Fibroblast of pulmonary artery (primary cell): Measurements from ENCODE around the gene HERC3.

Source experiments
- DNase-seq: peaks from one replicate; pipeline ENCODE4 v3.0.0-alpha.2; 2010; ENCODE audit warnings: low read depth
- H3K4me3 ChIP-seq: replicated peaks from 2 replicates; pipeline ENCODE4 v1.5.1; 2011; ENCODE audit warnings: low read depth, mild to moderate bottlenecking, control low read depth, low read length, moderate library complexity
- TF ChIP-seq, protein P1 (sequence below): IDR thresholded peaks from 2 replicates; pipeline ENCODE4 v1.5.1; 2011; ENCODE audit warnings: mild to moderate bottlenecking, control low read depth, low read length, inconsistent platforms; ENCODE audit errors: missing control alignments

Gene HERC3

DNA sequence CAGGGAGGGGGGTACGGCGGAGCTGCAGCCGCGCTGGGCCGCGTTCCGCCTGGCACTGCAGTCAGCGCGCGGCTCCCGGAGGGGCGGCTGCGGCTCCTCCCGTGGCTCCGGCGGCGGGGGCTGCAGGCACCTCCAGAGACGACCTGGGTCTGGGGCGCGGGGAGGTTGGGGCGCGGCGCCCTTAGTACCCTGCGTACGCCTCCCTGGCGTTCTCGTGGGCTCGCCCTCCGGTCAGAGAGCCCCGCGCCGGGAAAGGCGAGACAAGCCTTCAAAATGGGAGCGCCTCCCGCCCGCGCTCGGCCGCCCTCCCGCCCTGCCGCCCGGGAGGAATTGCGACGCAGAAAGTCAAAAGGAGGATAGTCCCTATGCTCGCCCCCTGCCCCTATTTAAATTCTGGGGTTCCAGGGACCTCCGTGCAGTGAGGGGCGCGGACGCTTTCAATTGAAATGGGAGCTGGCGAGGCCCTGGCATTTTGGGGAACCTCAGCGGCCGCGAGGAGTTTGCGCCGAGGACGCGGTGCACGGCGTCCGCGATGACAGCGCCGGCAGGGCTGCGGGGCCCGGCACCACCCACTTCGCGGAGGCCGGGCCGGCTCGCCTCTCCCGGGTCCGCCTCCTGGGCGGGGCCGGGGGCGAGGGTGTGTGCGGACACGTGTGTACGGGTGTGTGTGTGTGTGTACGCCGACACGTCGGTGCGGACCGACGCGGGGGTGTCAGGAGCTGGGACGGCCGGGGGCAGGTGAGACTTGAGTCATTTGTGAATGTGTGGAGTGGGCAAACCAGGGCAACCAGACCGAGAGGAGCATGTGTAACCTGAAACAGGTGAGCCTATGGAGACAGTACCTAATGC, 544 bp downstream of the HERC3 start:
- peak; percentile 66 for DNase-seq
- TF ChIP-seq, protein P1, sequence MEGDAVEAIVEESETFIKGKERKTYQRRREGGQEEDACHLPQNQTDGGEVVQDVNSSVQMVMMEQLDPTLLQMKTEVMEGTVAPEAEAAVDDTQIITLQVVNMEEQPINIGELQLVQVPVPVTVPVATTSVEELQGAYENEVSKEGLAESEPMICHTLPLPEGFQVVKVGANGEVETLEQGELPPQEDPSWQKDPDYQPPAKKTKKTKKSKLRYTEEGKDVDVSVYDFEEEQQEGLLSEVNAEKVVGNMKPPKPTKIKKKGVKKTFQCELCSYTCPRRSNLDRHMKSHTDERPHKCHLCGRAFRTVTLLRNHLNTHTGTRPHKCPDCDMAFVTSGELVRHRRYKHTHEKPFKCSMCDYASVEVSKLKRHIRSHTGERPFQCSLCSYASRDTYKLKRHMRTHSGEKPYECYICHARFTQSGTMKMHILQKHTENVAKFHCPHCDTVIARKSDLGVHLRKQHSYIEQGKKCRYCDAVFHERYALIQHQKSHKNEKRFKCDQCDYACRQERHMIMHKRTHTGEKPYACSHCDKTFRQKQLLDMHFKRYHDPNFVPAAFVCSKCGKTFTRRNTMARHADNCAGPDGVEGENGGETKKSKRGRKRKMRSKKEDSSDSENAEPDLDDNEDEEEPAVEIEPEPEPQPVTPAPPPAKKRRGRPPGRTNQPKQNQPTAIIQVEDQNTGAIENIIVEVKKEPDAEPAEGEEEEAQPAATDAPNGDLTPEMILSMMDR: no peak
- peak overlapping the region; percentile 82 for H3K4me3 ChIP-seq

DNA sequence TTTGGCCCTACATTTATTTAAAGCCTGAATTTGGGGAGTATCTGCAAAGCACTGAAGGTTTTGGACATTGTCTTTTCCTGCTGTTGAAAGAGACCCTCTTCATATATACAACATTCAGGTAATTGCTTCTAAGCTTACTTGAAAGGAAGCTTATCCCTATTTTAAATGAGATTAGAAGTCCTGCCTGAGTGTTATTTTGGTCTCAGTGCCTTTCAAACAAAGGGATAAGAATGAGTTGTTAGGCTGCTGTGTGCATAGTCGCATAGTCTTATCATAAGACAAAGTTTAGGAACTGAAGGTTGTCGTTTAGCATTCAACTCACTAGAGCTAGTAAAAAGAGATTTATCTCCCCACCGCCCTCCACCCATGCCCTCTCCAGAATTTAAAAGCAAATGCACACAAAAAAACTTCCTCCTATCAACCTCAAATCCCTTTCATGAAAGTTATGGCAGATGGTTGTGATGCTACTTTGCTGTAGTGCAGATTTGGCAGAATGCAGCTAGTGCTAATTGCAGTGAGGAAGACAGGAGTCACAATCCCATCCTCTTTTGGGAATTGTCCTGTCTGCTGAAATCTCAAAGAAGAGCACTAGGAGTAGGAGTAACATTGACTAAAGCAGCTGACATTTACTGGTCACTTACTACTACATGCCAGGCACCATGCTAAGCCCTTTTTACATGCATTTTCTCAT, 5.8 kb downstream of the HERC3 start:
- TF ChIP-seq, protein P1: no peak
- no peak for DNase-seq
- no peak overlapping the region for H3K4me3 ChIP-seq

DNA sequence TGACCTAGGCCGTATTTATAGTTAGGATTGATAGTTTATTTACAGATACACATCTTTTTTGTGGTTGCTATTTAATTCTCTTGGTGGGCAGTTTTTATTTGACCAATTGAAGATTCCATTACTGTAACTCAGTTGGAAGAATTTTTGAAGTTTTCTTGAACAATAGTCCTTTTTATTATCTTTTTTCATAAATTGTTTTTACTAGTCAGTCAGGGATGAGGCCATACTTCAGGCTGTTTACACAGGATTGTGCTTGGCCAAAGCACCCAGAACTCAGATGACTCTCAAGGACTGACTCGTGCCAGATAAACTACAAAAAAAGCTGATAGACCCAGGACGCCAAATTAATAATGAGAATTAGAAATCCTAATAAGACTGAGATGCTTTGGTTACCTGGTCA, 7.0 kb downstream of the HERC3 start:
- H3K4me3 ChIP-seq: no peak overlapping the region
- peak; percentile 62 for DNase-seq
- TF ChIP-seq, protein P1: no peak

DNA sequence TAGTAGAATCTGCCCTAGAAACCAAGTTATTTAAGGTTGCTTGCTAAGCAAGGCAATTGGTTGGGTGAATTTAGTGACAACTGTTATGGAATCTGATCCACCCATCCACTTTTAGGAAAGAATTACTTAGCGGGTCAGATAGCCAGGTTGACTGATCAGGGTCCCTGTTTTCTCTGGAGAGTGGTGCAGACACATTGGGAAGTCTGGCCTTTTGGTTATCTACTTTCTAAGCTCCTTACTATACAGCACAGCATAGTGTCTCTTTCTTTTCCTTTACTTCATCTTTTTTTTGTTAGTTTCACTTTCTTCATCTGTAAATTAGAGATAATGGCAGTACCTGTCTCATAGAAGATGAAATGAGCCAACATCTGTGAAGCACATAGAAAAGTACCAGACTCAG, 7.4 kb downstream of the HERC3 start:
- TF ChIP-seq, protein P1: no peak
- DNase-seq: no peak
- no peak overlapping the region for H3K4me3 ChIP-seq

DNA sequence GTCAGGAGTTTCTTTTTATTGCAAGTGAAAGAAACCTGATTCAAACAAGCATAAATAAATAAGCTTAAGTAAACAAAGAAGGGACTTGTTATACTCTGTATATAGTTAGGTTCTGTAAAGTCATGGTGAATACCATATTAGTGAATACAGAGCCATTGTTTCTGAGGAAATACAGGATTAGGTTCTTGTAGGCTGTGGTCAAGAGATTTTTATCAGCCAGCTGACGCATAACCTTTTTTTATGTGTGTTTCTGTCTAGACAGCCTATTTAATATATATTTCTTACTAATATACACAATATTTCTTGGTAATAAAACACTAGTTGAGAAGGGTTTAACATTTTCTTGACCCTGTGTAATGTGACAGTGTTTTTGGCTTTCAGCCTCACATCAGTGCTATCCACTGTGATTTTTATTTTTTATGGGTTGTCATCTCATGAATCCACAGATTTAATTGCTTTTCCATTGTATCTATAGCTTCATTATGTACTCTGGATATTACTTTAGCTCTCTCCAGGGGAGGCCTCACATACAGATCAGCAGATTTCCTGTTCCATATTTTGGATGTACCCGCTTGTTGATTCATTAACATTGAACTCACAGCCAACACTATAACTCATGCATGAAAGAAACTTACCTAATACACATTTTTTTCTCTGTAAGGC, 8.0 kb downstream of the HERC3 start:
- peak; percentile 83 for DNase-seq
- no peak overlapping the region for H3K4me3 ChIP-seq
- TF ChIP-seq, protein P1: no peak

DNA sequence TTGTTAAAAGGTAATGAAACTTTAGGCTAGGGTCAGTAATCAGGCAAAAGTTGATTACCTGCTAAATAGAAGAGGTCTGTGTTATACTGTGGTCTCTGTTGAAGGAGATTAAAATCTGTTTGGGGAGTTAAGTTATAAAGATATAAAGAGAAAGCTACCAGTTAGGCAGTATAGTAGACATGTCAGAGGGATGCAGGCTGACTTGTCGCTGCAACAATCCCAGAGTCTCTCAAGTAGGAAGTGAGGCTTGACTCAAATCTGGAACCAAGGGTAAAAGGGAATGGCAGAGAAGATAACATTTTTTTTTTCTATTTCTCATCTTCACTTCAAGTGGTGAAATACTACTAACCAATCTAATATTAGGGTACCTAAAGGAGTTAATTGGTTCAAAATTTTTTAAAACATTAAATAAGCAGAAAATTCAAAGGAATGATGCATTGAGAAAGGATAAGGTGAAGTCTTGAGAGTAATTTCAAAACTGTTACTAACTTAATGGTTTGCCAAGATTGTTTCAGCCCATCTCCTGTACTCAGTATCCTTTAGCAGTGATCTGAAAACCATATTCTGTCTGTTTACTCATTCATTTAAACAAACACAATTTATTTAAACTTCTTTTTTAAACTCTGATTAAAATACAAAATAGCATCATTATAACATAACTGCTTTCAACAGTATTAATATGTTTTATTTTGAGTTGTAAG, 12.8 kb downstream of the HERC3 start:
- TF ChIP-seq, protein P1: no peak
- no peak overlapping the region for H3K4me3 ChIP-seq
- no peak for DNase-seq
